CD4-positive, alpha-beta T cell (primary cell): ENCODE measurements around the gene CCDC74B. TPM values are rescaled to one million over a fixed set of nuclear protein-coding genes. Genes with fewer than 3 reads are reported as not detected.
"Not testable (repeated sequence)": the region's sequence is repeated elsewhere in the genome, so short reads cannot be mapped to it uniquely, and the experiment has no call there.

ENCODE experiments used
- ATAC-seq: fragments of 200-7000 bp; cut with Tn5 transposase; one replicate; pipeline ENCODE4 v1.10.0; 2022; ENCODE audit warnings: mild to moderate bottlenecking; ENCODE audit not compliant: poor library complexity
- CTCF ChIA-PET: fragments of 350-600 bp; sonication (Branson Sonifier 250); formaldehyde crosslinking; loops from one replicate; lab custom pipeline; 2021; ENCODE audit warnings: antibody characterized with exemption, inconsistent platforms; lab: Charles Lee
- POLR2A ChIA-PET: fragments of 350-600 bp; sonication (Branson Sonifier 250); formaldehyde crosslinking; loops from one replicate; lab custom pipeline; 2021; ENCODE audit warnings: antibody characterized with exemption, inconsistent platforms; lab: Charles Lee
- DNase-seq, 14 experiments: peaks; one replicate each; pipeline ENCODE4 v3.0.0-alpha.2; 2013 to 2020; ENCODE audit warnings: mixed read lengths in 2 of 14
- H3K27ac ChIP-seq, 2 donors: one replicate each; pipeline versions ENCODE4 v1.5.1 to v1.7.0; 2013; ENCODE audit warnings: low read length in 2 of 2, low read depth in 1 of 2, mild to moderate bottlenecking in 1 of 2
- H3K27me3 ChIP-seq, 2 experiments: 1 replicate in 1 of 2; 2 replicates in 1 of 2; pipeline versions ENCODE4 v1.6.1 to v1.7.0; 2013; ENCODE audit warnings: low read length in 2 of 2, control low read depth in 1 of 2, mild to moderate bottlenecking in 1 of 2, moderate library complexity in 1 of 2; ENCODE audit not compliant: insufficient read depth in 2 of 2, control insufficient read depth in 1 of 2
- H3K36me3 ChIP-seq: one replicate; pipeline ENCODE4 v1.6.1; 2013; ENCODE audit warnings: low read length, control low read depth; ENCODE audit not compliant: insufficient read depth
- H3K4me1 ChIP-seq: one replicate; pipeline ENCODE4 v1.6.1; 2013; ENCODE audit warnings: low read length, control low read depth; ENCODE audit not compliant: insufficient read depth
- H3K4me3 ChIP-seq: one replicate; pipeline ENCODE4 v1.5.1; 2013; ENCODE audit warnings: mild to moderate bottlenecking, low read length, moderate library complexity
- H3K9me3 ChIP-seq, 2 experiments: 1 replicate in 1 of 2; 2 replicates in 1 of 2; pipeline versions ENCODE4 v1.6.1 to v1.7.0; 2013; ENCODE audit warnings: low read length in 2 of 2, mild to moderate bottlenecking in 2 of 2, control low read depth in 1 of 2, moderate library complexity in 1 of 2; ENCODE audit not compliant: control insufficient read depth in 1 of 2, insufficient read depth in 1 of 2
- H3K27ac Mint-ChIP-seq: one replicate; pipeline ENCODE4 v1.8.0; 2020; ENCODE audit warnings: mixed read lengths
- H3K27me3 Mint-ChIP-seq: one replicate; pipeline ENCODE4 v1.8.0; 2021; ENCODE audit warnings: mixed read lengths
- H3K36me3 Mint-ChIP-seq: one replicate; pipeline ENCODE4 v1.8.0; 2021; ENCODE audit warnings: low read depth, mixed read lengths
- H3K4me1 Mint-ChIP-seq: one replicate; pipeline ENCODE4 v1.8.0; 2021; ENCODE audit warnings: low read depth, mixed read lengths
- H3K4me3 Mint-ChIP-seq: one replicate; pipeline ENCODE4 v1.8.0; 2020; ENCODE audit warnings: mild to moderate bottlenecking, mixed read lengths
- H3K9me3 Mint-ChIP-seq: one replicate; pipeline ENCODE4 v1.8.0; 2020; ENCODE audit warnings: mixed read lengths
- CTCF ChIP-seq: fragments of 200-600 bp; IDR thresholded peaks from one replicate; pipeline ENCODE4 v1.8.0; 2022; ENCODE audit warnings: antibody characterized with exemption, mild to moderate bottlenecking
- intact Hi-C, 2 experiments: fragments of 100-400 bp; cut with DNase I in 1 of 2; cut with micrococcal nuclease in 1 of 2; formaldehyde crosslinking; loops; one replicate each; pipeline versions ENCODE4 v1.15.1 to v1.9.0; 2023 to 2025; cut with DNase I, micrococcal nuclease
- total RNA-seq, 174 experiments: library from RNA in 2 of 174; stranded (reverse) in 2 of 174; gene quantifications; one replicate each; pipeline ENCODE4 v1.2.3 and lab custom pipeline; 2021 to 2026

CCDC74B gene
- total RNA-seq, 2 experiments from 2014 or later, result 0.38 to 0.56 TPM

- Mint-ChIP-seq H3K27me3 (no peaks in the 10 kb centered on the region), H3K27ac (no peak overlapping the region), H3K4me1 (no peaks in the 10 kb centered on the region), H3K4me3 (no peak overlapping the region), H3K9me3 (no peaks in the 10 kb centered on the region), H3K36me3 (peaks cover 39% of the 10 kb centered on the region)
- TF ChIP-seq CTCF, result no peak
- CTCF ChIA-PET, result no interaction called here
- Histone ChIP-seq H3K27me3 (no peaks in the 10 kb centered on the region), H3K36me3 (peaks cover 14% of the 10 kb centered on the region), H3K9me3 (no peaks in the 10 kb centered on the region), H3K27ac (no peak overlapping the region), H3K4me1 (no peaks in the 10 kb centered on the region), H3K4me3 (no peak overlapping the region)
- ATAC-seq, result no peak
- intact Hi-C loops, result no loop called here
- POLR2A ChIA-PET, result no interaction called here
- no peak for DNase-seq
These were observed 8.1 kb upstream of the CCDC74B start for GRCh38 chr2:130152816-130153595.

GRCh38 chr2:130152136-130152815 is 7.4 kb upstream of the CCDC74B start:
- H3K9me3 Mint-ChIP-seq, H3K27me3 Mint-ChIP-seq, H3K4me3 ChIP-seq, H3K27ac ChIP-seq, H3K9me3 ChIP-seq, H3K27me3 ChIP-seq, intact Hi-C loops, H3K4me1 Mint-ChIP-seq, H3K4me1 ChIP-seq, CTCF ChIA-PET, POLR2A ChIA-PET, H3K4me3 Mint-ChIP-seq, H3K27ac Mint-ChIP-seq, DNase-seq, ATAC-seq: not testable (repeated sequence)
- peaks cover 11% of the 10 kb centered on the region for H3K36me3 ChIP-seq
- H3K36me3 Mint-ChIP-seq, result peaks cover 35% of the 10 kb centered on the region

- ATAC-seq, H3K27ac Mint-ChIP-seq, H3K9me3 Mint-ChIP-seq, H3K9me3 ChIP-seq, intact Hi-C loops, POLR2A ChIA-PET, H3K4me3 Mint-ChIP-seq, H3K27ac ChIP-seq, CTCF ChIA-PET, H3K4me1 Mint-ChIP-seq, H3K4me1 ChIP-seq, DNase-seq, H3K27me3 ChIP-seq, H3K27me3 Mint-ChIP-seq, H3K4me3 ChIP-seq: not testable (repeated sequence)
- H3K36me3 ChIP-seq, result peaks cover 11% of the 10 kb centered on the region
- H3K36me3 Mint-ChIP-seq, result peaks cover 30% of the 10 kb centered on the region
These were observed 6.2 kb upstream of the CCDC74B start for GRCh38 chr2:130151145-130151512.
